HepG2 (cell line): Measurements from ENCODE around the gene ZFP69B. TPM values are rescaled to one million over a fixed set of nuclear protein-coding genes. Genes with fewer than 3 reads are reported as not detected.

ENCODE experiments used
- ARNT2 ChIP-seq: sonication (generic); formaldehyde crosslinking; IDR thresholded peaks from 2 replicates; pipeline ENCODE4 v1.8.0; 2022; ENCODE audit warnings: mild to moderate bottlenecking, low read depth, missing genetic modification reagents, moderate library complexity
- FOXA1 ChIP-seq, 2 experiments: fragments of 450-650 bp in 1 of 2; sonication (generic) in 1 of 2; formaldehyde crosslinking in 1 of 2; IDR thresholded peaks; 2 replicates each; pipeline versions ENCODE4 v1.4.0 to v1.6.1; 2016 to 2020; ENCODE audit warnings: missing genetic modification reagents in 1 of 2
- IKZF1 ChIP-seq: fragments of 450-650 bp; IDR thresholded peaks from 2 replicates; pipeline ENCODE4 v1.7.1; 2016
- MTA3 ChIP-seq: sonication (generic); formaldehyde crosslinking; IDR thresholded peaks from 2 replicates; pipeline ENCODE4 v1.4.0; 2020; ENCODE audit warnings: missing genetic modification reagents
- NR2F1 ChIP-seq, 2 experiments: fragments of 450-650 bp in 1 of 2; formaldehyde crosslinking in 1 of 2; IDR thresholded peaks; 2 replicates each; pipeline versions ENCODE4 v1.5.0 to v1.6.1; 2016 to 2020; ENCODE audit warnings: mild to moderate bottlenecking in 1 of 2, missing compliant biosample characterization in 1 of 2, missing genetic modification reagents in 1 of 2, moderate library complexity in 1 of 2
- PLRG1 ChIP-seq: fragments of 450-650 bp; conservative IDR thresholded peaks from 2 replicates; pipeline ENCODE4 v1.6.1; 2016
- SMAD9 ChIP-seq: sonication (generic); formaldehyde crosslinking; IDR thresholded peaks from 2 replicates; pipeline ENCODE4 v1.5.1; 2020; ENCODE audit warnings: mild to moderate bottlenecking, missing genetic modification reagents
- ZSCAN29 ChIP-seq: sonication (generic); formaldehyde crosslinking; conservative IDR thresholded peaks from 2 replicates; pipeline ENCODE4 v1.4.0; 2020; ENCODE audit warnings: mild to moderate bottlenecking, missing genetic modification reagents
- polyA plus RNA-seq, 8 experiments: library from polyadenylated mRNA; depleted of rRNA in 3 of 8; stranded (reverse) in 7 of 8; unstranded in 1 of 8; fragments of >200 nt; fragmentation: Illumina TruSeq in 4 of 8; extraction: Trizol in 4 of 8; gene quantifications; 2 replicates each; pipeline versions ENCODE4 v1.2.1 to v1.2.3, GENCODE V29; 2011 to 2016; ENCODE audit warnings: low read depth in 4 of 8, missing spikeins in 1 of 8, mixed read lengths in 1 of 8; ENCODE audit not compliant: insufficient read depth in 1 of 8
- total RNA-seq, 5 experiments: library from RNA; depleted of rRNA; stranded (reverse); fragments of >200 nt; fragmentation: Illumina TruSeq; extraction: Trizol; gene quantifications; 2 replicates each; pipeline ENCODE4 v1.2.3, GENCODE V29; 2016; ENCODE audit warnings: low read depth in 1 of 5
- TF ChIP-seq, protein P1 (sequence below): sonication (generic); formaldehyde crosslinking; IDR thresholded peaks from 2 replicates; pipeline ENCODE4 v1.5.0; 2020; ENCODE audit warnings: missing genetic modification reagents
- TF ChIP-seq, protein P2 (sequence below): sonication (generic); formaldehyde crosslinking; IDR thresholded peaks from 2 replicates; pipeline ENCODE4 v1.8.1; 2023; ENCODE audit warnings: mild to moderate bottlenecking, moderate library complexity, missing genetic modification reagents
- TF ChIP-seq, protein P3 (sequence below): sonication (generic); formaldehyde crosslinking; IDR thresholded peaks from 2 replicates; pipeline ENCODE4 v1.5.0; 2020; ENCODE audit warnings: missing genetic modification reagents
- TF ChIP-seq, protein P4 (sequence below): sonication (generic); formaldehyde crosslinking; IDR thresholded peaks from 2 replicates; pipeline ENCODE4 v1.5.1; 2020; ENCODE audit warnings: missing genetic modification reagents, mild to moderate bottlenecking, borderline replicate concordance
- TF ChIP-seq, protein P5 (sequence below): sonication (generic); formaldehyde crosslinking; IDR thresholded peaks from 2 replicates; pipeline ENCODE4 v1.4.0; 2020; ENCODE audit warnings: missing genetic modification reagents, low read depth, mild to moderate bottlenecking, borderline replicate concordance
- TF ChIP-seq, protein P6 (sequence below): sonication (generic); formaldehyde crosslinking; IDR thresholded peaks from 2 replicates; pipeline ENCODE4 v1.4.0; 2020; ENCODE audit warnings: mild to moderate bottlenecking, missing genetic modification reagents
- TF ChIP-seq, protein P7 (sequence below): sonication (generic); formaldehyde crosslinking; IDR thresholded peaks from 2 replicates; pipeline ENCODE4 v1.4.0; 2020; ENCODE audit warnings: missing genetic modification reagents, borderline replicate concordance
- TF ChIP-seq, protein P8 (sequence below): sonication (generic); formaldehyde crosslinking; IDR thresholded peaks from 2 replicates; pipeline ENCODE4 v1.5.1; 2020; ENCODE audit warnings: mild to moderate bottlenecking, missing genetic modification reagents, borderline replicate concordance

Gene ZFP69B
- total and polyA plus RNA-seq, 2 of the 13 experiments (the other 11 are each of a cell fraction or from before 2014, with no cell fraction given), result 4.6 to 7.7 TPM

DNA sequence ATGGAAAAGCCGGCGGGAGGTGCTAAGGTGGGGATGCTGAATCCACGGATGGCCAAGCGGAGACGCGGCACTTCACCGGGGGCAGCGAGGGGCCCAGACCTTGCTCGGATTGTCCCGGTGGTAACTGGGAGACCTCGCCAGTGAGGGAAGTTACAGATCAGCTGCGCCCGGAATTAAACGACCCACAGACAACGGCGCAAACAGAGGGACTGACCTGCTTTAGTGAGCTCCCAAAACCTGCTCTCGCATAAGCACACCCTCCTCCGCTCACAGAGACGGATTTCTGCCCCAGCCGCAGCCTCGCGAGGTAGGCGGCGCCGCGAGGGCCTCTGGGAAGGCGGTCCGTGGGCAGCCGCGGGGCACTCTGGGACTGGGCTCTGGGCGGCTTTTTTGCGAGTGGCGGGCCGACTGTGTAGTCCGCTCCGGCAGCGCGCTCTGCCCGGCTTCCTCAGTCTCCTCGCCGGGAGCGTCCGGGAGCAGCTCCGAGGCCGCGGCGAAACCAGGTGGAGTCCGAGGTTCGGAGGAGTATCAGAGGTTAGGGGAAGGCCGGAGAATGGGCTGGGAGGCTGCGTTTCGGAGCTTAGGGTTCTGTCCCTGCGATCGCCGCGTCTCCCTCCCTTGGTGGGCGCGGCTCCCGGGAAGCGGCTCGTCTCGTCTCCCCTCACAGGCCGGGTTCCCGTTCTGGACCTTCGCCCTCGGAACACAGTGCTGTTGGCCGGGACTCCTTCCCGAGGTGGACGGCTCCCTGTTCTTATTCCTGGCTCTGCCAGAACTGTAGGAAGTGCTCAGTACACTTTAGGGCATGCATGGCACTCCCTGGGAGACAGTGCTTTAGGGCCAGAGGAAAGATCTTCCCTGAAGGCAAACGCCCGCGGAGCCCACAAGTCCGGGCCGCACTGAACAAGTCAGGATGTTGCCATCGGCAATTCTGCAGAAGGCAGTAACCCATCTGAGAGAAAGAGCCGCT is 58.4 kb downstream of the ZFP69B start, which contains the start of gene EXO5 (continued):
- TF ChIP-seq, protein P1, sequence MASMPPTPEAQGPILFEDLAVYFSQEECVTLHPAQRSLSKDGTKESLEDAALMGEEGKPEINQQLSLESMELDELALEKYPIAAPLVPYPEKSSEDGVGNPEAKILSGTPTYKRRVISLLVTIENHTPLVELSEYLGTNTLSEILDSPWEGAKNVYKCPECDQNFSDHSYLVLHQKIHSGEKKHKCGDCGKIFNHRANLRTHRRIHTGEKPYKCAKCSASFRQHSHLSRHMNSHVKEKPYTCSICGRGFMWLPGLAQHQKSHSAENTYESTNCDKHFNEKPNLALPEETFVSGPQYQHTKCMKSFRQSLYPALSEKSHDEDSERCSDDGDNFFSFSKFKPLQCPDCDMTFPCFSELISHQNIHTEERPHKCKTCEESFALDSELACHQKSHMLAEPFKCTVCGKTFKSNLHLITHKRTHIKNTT (CRISPR knock-in tag), result 0 out of 2 replicates have a peak, but pooled peaks have one; percentile 39
- TF ChIP-seq ZSCAN29 (CRISPR knock-in tag) (0 out of 2 replicates have a peak, but pooled peaks have one; percentile 49), NR2F1 (CRISPR knock-in tag; IDR thresholded peaks at IDR 0.05) (no peak), ARNT2 (peak; percentile 95), PLRG1 (no peak), SMAD9 (CRISPR knock-in tag) (peak; percentile 26; the same call in 1 of the 2 replicates), IKZF1 (no peak), FOXA1 (IDR thresholded peaks at IDR 0.05) (no peak), FOXA1 (CRISPR knock-in tag; IDR thresholded peaks at IDR 0.05) (0 out of 2 replicates have a peak, but pooled peaks have one; percentile 7), MTA3 (CRISPR knock-in tag) (no peak)
- TF ChIP-seq, protein P2, sequence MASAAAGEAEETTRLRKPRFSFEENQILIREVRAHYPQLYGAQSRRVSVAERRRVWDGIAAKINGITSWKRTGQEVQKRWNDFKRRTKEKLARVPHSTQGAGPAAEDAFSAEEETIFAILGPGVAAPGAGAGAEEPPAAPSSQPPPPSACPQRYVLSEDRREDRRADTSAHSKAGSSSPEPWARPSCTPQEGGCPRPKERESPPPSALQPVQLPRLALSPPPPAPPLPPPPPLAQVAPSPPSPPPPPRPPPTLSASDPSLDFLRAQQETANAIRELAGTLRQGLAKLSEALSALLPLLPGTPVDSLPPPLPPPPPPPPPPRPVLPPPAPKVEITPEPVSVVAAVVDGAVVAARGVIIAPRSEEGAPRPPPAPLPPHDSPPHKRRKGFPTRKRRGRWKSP (CRISPR knock-in tag), result peak; percentile 83; the same call in 1 of the 2 replicates
- TF ChIP-seq, protein P3, sequence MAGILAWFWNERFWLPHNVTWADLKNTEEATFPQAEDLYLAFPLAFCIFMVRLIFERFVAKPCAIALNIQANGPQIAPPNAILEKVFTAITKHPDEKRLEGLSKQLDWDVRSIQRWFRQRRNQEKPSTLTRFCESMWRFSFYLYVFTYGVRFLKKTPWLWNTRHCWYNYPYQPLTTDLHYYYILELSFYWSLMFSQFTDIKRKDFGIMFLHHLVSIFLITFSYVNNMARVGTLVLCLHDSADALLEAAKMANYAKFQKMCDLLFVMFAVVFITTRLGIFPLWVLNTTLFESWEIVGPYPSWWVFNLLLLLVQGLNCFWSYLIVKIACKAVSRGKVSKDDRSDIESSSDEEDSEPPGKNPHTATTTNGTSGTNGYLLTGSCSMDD (CRISPR knock-in tag), result peak; percentile 48; the same call in 1 of the 2 replicates
- TF ChIP-seq, protein P4, sequence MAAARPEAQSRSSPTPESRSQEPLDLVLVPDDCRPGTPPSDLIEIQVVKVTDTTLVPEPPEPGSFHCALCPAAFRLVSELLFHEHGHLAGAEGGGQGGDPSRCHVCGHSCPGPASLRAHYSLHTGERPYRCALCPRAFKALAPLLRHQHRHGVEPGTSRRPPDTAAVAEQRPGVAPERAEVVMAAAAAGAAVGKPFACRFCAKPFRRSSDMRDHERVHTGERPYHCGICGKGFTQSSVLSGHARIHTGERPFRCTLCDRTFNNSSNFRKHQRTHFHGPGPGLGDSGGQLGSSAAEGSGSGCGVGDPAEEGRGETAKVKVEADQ, result no peak; the same call in 1 of the 2 replicates
- TF ChIP-seq, protein P5, sequence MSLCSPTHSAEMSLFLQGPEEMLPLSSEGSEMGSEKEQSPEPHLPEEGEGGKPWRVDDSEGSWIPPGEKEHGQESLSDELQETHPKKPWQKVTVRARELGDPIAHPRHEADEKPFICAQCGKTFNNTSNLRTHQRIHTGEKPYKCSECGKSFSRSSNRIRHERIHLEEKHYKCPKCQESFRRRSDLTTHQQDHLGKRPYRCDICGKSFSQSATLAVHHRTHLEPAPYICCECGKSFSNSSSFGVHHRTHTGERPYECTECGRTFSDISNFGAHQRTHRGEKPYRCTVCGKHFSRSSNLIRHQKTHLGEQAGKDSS, result peak; percentile 88; the same call in 1 of the 2 replicates
- TF ChIP-seq, protein P6, sequence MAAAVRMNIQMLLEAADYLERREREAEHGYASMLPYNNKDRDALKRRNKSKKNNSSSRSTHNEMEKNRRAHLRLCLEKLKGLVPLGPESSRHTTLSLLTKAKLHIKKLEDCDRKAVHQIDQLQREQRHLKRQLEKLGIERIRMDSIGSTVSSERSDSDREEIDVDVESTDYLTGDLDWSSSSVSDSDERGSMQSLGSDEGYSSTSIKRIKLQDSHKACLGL (CRISPR knock-in tag), result peak; percentile 90
- TF ChIP-seq, protein P7, sequence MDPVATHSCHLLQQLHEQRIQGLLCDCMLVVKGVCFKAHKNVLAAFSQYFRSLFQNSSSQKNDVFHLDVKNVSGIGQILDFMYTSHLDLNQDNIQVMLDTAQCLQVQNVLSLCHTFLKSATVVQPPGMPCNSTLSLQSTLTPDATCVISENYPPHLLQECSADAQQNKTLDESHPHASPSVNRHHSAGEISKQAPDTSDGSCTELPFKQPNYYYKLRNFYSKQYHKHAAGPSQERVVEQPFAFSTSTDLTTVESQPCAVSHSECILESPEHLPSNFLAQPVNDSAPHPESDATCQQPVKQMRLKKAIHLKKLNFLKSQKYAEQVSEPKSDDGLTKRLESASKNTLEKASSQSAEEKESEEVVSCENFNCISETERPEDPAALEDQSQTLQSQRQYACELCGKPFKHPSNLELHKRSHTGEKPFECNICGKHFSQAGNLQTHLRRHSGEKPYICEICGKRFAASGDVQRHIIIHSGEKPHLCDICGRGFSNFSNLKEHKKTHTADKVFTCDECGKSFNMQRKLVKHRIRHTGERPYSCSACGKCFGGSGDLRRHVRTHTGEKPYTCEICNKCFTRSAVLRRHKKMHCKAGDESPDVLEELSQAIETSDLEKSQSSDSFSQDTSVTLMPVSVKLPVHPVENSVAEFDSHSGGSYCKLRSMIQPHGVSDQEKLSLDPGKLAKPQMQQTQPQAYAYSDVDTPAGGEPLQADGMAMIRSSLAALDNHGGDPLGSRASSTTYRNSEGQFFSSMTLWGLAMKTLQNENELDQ, result no peak
- TF ChIP-seq, protein P8, sequence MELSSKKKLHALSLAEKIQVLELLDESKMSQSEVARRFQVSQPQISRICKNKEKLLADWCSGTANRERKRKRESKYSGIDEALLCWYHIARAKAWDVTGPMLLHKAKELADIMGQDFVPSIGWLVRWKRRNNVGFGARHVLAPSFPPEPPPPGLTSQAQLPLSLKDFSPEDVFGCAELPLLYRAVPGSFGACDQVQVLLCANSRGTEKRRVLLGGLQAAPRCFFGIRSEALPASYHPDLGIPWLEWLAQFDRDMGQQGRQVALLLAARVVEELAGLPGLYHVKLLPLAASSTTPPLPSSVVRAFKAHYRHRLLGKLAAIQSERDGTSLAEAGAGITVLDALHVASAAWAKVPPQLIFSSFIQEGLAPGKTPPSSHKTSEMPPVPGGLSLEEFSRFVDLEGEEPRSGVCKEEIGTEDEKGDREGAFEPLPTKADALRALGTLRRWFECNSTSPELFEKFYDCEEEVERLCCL, result no peak
